C4-2B (cell line): Measurements from ENCODE around the gene COQ4.
A peak's percentile ranks its signal among the peaks of the same experiment; 100 is the strongest.
"Not testable (repeated sequence)": the region's sequence is repeated elsewhere in the genome, so short reads cannot be mapped to it uniquely, and the experiment has no call there.

ENCODE experiments used
- H3K27ac ChIP-seq: fragments of 450-650 bp; 2 replicates; pipeline ENCODE4 v1.5.1; 2017
- ZFX ChIP-seq: fragments of 450-650 bp; IDR thresholded peaks from 2 replicates; pipeline ENCODE4 v1.6.1; 2017
- TF ChIP-seq, protein P1 (sequence below): fragments of 450-650 bp; conservative IDR thresholded peaks from 2 replicates; pipeline ENCODE4 v1.5.1; 2017; ENCODE audit warnings: mild to moderate bottlenecking

COQ4 gene

DNA sequence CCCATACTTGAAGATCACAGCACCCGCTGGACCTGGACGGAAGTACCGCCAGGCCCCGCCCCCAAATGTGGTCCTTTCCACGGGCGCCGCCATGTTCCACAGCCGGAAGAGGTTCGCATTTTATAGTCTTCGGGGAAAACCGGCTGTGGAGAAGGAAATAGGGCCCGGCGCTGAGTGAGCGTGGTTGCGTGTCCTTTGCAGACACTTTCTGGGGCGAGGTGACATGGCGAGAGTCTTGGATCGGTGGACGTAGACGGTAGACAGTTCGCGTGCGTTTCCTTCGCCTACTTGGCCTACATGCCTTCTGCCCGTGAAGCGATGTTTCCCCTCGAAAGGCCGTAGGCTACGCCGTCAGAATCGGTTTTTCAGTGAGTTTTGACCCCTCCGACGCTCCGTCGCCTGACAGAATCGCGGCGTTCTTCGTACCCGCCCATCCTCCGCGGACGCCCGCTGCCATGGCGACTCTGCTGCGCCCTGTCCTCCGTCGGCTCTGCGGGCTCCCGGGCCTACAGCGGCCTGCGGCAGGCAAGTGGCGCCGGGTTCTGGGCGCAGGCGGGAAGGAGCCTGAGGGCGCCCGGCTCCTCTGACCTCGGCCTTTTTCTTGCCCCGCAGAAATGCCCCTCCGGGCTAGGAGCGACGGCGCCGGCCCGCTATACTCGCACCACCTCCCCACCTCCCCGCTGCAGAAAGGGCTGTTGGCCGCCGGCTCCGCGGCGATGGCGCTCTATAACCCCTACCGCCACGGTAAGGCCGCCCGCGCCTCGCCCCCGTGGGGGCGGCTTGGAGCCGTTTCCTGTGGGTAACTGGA, at the start of gene COQ4, which contains the start of gene TRUB2:
COQ4 (plus strand) TSS at position 436 of the 808 bp plus-strand sequence; CDS start at position 456, 20 bp downstream.
TRUB2 (minus strand) TSS at position 44 of the 808 bp plus-strand sequence; CDS start at position 5, 39 bp downstream.
- TF ChIP-seq, protein P1, sequence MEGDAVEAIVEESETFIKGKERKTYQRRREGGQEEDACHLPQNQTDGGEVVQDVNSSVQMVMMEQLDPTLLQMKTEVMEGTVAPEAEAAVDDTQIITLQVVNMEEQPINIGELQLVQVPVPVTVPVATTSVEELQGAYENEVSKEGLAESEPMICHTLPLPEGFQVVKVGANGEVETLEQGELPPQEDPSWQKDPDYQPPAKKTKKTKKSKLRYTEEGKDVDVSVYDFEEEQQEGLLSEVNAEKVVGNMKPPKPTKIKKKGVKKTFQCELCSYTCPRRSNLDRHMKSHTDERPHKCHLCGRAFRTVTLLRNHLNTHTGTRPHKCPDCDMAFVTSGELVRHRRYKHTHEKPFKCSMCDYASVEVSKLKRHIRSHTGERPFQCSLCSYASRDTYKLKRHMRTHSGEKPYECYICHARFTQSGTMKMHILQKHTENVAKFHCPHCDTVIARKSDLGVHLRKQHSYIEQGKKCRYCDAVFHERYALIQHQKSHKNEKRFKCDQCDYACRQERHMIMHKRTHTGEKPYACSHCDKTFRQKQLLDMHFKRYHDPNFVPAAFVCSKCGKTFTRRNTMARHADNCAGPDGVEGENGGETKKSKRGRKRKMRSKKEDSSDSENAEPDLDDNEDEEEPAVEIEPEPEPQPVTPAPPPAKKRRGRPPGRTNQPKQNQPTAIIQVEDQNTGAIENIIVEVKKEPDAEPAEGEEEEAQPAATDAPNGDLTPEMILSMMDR, result no peak
- peak; percentile 89 for TF ChIP-seq ZFX
- peak within 1 kb of the TSS; percentile 96 for H3K27ac ChIP-seq

DNA sequence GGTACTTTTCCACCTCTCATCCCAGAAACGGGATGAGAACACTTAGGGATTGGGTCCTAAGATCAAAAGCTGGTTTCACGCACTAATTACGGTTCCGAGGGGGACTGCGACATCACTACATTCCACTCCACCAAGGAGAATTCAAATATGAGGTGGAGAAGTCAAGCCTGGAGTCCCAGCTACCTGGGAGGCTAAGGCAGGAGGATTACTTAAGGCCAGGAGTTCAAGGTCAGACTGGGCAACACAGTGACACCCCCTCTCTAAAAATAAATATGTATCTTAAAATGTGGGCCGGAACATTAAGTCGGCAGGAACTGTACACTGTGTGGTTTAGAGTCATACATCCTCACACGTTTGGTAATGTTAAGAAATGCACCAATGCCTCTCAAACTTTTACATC, 48.4 kb upstream of the COQ4 start:
- no peak for TF ChIP-seq ZFX
- TF ChIP-seq, protein P1, result no peak
- H3K27ac ChIP-seq, result no peak overlapping the region

DNA sequence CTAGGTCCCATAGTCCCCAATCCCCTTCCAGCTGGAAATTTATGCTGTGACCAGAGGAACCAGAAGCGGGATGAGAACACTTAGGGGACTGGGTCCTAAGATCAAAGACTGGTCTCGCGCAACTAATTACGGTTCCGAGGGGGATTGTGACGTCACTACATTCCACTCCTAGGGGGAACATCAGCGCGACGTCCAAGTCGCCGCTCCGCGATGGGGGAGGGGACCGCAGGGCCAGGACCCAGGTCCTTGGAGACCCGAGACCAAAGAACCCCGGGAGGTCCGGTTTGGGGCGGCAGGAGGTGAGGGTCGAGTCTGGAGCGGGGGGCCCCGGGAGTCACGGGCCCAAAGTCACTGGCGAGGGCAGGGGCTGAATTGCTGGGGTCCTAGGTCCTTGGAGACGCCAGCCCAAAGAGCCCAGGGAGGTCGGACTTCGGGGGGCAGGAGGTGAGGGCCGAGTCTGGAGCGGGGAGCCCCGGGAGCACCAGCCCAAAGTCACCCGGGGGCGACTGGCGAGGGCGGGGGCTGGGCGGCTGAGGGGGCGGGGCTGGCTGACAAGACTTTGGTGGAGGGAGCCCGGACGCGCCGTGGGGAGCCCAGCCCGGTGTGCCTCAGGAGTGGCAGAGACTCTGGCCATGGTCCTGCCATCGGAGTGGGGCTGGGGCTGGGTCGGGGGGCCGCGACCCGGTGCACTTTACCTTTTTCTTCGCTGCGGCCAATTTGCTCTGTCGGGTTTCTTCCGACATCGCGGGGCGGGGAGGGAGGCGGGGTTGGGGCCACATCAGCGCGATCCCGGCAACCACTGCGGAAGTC, 47.2 kb upstream of the COQ4 start, which contains the start of gene GOLGA2:
GOLGA2 (minus strand) TSS at position 810 of the 810 bp plus-strand sequence; CDS start at position 779, 31 bp downstream.
- no peak for TF ChIP-seq ZFX
- TF ChIP-seq, protein P1, result no peak
- peak within 1 kb of the TSS; percentile 88 for H3K27ac ChIP-seq

DNA sequence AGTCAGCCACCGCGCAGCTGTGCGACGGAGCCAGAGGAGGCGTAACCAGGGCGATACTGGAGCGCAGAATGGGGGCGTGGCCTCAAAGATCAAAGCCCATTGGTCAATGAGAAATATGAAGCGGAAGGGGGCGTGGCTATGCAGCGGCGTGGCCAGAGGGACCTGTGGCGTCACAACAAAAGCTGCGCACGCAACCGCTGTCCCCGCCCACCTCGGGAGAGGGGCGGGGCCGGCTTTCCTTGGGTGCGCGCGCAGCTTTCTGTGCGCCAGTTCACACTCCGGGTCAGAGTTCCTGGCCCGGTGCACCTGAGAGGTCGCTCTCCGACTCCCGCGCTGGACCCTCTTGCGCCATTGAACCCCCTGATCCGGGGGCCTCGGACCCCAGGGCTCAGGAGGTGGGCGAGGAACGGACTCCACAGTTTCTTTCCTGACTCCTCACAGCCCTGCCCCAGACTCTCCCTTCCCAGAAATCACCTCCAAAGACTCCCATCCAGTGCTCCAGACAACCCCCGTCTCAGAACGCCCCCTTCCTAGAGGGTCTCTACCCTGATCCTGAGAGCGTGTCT, 46.5 kb upstream of the COQ4 start, which contains the start of gene SWI5:
SWI5 (plus strand) TSS at position 269 of the 566 bp plus-strand sequence.
- peak within 1 kb of the TSS; percentile 88 for H3K27ac ChIP-seq
- TF ChIP-seq, protein P1, result no peak
- no peak for TF ChIP-seq ZFX

DNA sequence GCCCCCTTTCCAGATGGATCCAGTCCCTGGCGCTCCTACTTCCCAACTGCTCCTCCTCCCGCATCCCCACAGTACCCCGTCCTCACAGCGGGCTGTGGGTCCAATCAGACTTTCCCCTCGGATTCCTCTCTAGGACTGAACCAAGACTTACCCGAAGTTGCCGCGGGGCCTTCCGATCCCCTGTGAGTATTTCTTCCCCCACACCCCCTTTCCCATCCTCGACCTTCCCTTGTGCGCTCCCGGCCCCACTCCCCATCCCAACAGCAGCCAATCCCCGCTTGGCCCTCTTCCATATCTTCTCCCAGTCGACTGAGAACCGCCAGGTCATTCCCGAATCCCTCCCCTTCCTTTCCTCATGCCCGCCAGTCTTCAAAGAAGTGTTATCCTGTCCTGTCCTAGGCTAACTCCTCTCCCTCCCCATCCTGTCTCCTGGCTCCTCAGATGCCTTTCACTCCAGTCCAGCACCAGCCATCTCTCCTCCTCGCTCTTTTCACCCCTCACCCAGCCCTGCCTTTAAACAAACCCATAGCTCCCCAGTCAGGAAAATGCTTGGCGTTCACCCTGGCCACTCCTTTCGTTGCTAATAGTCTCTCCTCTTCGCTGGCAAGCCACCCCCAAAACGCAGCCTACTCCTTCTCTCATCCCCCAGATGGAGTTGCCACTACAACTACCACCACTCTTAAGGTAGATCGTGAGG, 45.9 kb upstream of the COQ4 start:
- peak overlapping the region; percentile 88 for H3K27ac ChIP-seq
- TF ChIP-seq ZFX, result no peak
- TF ChIP-seq, protein P1, result no peak

DNA sequence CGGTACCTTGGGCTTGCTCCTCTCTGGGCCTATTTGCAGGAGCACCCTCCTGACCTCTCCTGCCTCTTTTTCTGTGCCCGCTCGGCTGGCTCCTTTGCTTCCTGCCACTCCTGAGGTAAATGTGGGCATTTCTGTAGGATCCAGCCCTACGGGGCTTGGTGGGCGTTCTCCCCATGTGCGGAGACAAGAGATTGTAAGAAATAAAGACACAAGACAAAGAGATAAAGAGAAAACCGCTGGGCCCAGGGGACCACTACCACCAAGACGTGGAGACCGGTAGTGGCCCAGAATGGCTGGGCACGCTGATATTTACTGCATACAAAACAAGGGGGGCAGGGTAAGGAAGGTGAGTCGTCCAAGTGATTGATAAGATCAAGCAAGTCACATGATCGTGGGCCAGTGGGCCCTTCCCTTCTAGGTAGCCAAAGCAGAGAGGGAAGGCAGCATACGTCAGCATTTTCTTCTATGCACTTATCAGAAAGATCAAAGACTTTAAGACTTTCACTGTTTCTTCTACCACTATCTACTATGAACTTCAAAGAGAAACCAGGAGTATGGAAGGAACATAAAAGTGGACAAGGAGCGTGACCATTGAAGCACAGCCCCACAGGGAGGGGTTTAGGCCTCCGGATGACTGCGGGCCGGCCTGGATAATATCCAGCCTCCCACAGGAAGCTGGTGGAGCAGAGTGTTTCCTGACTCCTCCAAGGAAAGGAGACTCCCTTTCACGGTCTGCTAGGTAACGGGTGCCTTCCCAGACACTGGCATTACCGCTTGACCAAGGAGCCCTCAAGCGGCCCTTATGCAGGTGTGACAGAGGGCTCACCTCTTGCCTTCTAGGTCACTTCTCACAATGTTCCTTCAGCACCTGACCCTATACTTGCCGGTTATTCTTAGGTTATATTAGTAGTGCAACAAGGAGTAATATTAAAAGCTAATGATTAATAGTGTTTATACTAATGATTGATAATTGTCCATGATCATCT, 43.3 kb upstream of the COQ4 start:
- H3K27ac ChIP-seq, result not testable (repeated sequence)
